Uterus (tissue), 2 donors: ENCODE results near the gene ST3GAL2.
"Not testable (repeated sequence)": the region's sequence is repeated elsewhere in the genome, so short reads cannot be mapped to it uniquely, and the experiment has no call there.

Source experiments
- POLR2A ChIP-seq, 2 donors: fragments of 450-650 bp; IDR thresholded peaks; one replicate each; pipeline ENCODE4 v1.6.1; 2016; ENCODE audit warnings: antibody characterized with exemption in 2 of 2, mild to moderate bottlenecking in 1 of 2, moderate library complexity in 1 of 2
- TF ChIP-seq, protein P1 (sequence below), 4 experiments: fragments of 200-600 bp in 2 of 4; fragments of 450-650 bp in 2 of 4; sonication (generic) in 2 of 4; IDR thresholded peaks; one replicate each; pipeline ENCODE4 v1.5.1; 2016 to 2019; ENCODE audit warnings: antibody characterized with exemption in 4 of 4, mild to moderate bottlenecking in 2 of 4, moderate library complexity in 1 of 4

DNA sequence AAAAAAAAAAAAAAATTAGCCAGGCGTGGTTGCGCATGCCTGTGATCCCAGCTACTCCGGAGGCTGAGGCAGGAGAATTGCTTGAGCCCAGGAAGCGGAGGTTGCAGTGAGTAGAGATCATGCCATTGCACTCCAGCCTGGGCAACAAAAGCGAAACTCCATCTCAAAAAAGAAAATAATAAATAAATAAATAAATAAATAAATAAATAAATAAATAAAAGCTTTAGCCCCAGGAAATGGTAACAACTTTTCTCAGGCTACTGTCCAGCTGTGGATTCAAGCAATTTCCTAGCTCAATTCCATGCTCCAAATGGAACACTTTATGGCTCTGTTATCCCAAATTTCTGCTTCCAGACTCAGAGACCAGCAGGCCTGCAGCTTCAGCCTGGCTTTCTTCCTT, 25.3 kb downstream of the ST3GAL2 start:
- TF ChIP-seq, protein P1, sequence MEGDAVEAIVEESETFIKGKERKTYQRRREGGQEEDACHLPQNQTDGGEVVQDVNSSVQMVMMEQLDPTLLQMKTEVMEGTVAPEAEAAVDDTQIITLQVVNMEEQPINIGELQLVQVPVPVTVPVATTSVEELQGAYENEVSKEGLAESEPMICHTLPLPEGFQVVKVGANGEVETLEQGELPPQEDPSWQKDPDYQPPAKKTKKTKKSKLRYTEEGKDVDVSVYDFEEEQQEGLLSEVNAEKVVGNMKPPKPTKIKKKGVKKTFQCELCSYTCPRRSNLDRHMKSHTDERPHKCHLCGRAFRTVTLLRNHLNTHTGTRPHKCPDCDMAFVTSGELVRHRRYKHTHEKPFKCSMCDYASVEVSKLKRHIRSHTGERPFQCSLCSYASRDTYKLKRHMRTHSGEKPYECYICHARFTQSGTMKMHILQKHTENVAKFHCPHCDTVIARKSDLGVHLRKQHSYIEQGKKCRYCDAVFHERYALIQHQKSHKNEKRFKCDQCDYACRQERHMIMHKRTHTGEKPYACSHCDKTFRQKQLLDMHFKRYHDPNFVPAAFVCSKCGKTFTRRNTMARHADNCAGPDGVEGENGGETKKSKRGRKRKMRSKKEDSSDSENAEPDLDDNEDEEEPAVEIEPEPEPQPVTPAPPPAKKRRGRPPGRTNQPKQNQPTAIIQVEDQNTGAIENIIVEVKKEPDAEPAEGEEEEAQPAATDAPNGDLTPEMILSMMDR (IDR thresholded peaks at IDR 0.05): not testable (repeated sequence)
- TF ChIP-seq POLR2A (IDR thresholded peaks at IDR 0.05): not testable (repeated sequence)
